GM12878 (cell line): ENCODE data around the gene DNAJB14. TPM values are rescaled to one million over a fixed set of nuclear protein-coding genes. Genes with fewer than 3 reads are reported as not detected.

Experiments
- ATAC-seq: fragments of 200-7000 bp; cut with Tn5 transposase; 3 replicates; pipeline ENCODE4 v1.9.1; 2020; ENCODE audit warnings: mild to moderate bottlenecking, moderate library complexity
- BruUV-seq: library from RNA; stranded (reverse); fragments of 400-500 nt; replicated peaks from 2 replicates; lab custom pipeline; 2021; lab: Mats Ljungman, UMichigan
- CTCF ChIA-PET: fragments of 300-600 bp; sonication (Branson Sonifier 250); formaldehyde crosslinking; extraction: SDS; loops from one replicate; lab custom pipeline; 2021; ENCODE audit warnings: inconsistent platforms; lab: Yijun Ruan, JAX
- POLR2A ChIA-PET: fragments of 350-600 bp; formaldehyde crosslinking; extraction: SDS; loops from one replicate; lab custom pipeline; 2021; ENCODE audit warnings: inconsistent platforms; lab: Charles Lee
- RAD21 ChIA-PET: fragments of 300-600 bp; sonication (Branson Sonifier 250); formaldehyde crosslinking; loops from one replicate; lab custom pipeline; 2023; ENCODE audit warnings: antibody characterized with exemption; ENCODE audit not compliant: unreplicated experiment; lab: Charles Lee
- SMC1A ChIA-PET: fragments of 300-600 bp; sonication (Branson Sonifier 250); formaldehyde crosslinking; loops from one replicate; lab custom pipeline; 2023; ENCODE audit not compliant: unreplicated experiment, uncharacterized antibody; lab: Charles Lee
- DNase-seq: peaks from one replicate; pipeline ENCODE4 v3.0.0-alpha.2; 2011; ENCODE audit warnings: low read depth, low spot score
- FAIRE-seq: peaks from 3 replicates; lab custom pipeline; 2011; peaks lifted over from hg19 to GRCh38; lab: Jason Lieb, UNC
- H2AFZ ChIP-seq: 2 replicates; pipeline ENCODE4 v1.6.0; 2011; ENCODE audit warnings: low read depth, low read length, control low read depth; ENCODE audit not compliant: control insufficient read depth
- H3K27ac ChIP-seq: 2 replicates; pipeline ENCODE4 v1.5.1; 2011; ENCODE audit warnings: control low read depth; ENCODE audit not compliant: control insufficient read depth, insufficient read depth
- H3K27me3 ChIP-seq, 2 experiments: replicated peaks in 1 of 2; 2 replicates each; pipeline versions ENCODE4 v1.6.0 to v1.6.1; 2011; ENCODE audit warnings: low read length in 1 of 2; ENCODE audit not compliant: control insufficient read depth in 2 of 2, insufficient read depth in 2 of 2
- H3K36me3 ChIP-seq, 2 experiments: 2 replicates each; pipeline ENCODE4 v1.5.1; 2011; ENCODE audit warnings: low read length in 1 of 2; ENCODE audit not compliant: control insufficient read depth in 2 of 2, insufficient read depth in 2 of 2
- H3K4me1 ChIP-seq: 2 replicates; pipeline ENCODE4 v1.6.1; 2011; ENCODE audit warnings: mild to moderate bottlenecking, low read length, moderate library complexity, mixed read lengths; ENCODE audit not compliant: control insufficient read depth, insufficient read depth
- H3K4me2 ChIP-seq: 2 replicates; pipeline ENCODE4 v1.6.0; 2011; ENCODE audit warnings: control low read depth; ENCODE audit not compliant: control insufficient read depth, insufficient read depth
- H3K4me3 ChIP-seq: fragments of 200-600 bp; sonication (generic); 2 replicates; pipeline ENCODE4 v1.5.1; 2016
- H3K79me2 ChIP-seq: 2 replicates; pipeline ENCODE4 v1.6.0; 2011; ENCODE audit warnings: low read length; ENCODE audit not compliant: control insufficient read depth, insufficient read depth
- H3K9ac ChIP-seq: 2 replicates; pipeline ENCODE4 v1.8.0; 2011; ENCODE audit warnings: low read length, control low read depth, mixed read lengths; ENCODE audit not compliant: control insufficient read depth, insufficient read depth
- H3K9me3 ChIP-seq: replicated peaks from 3 replicates; pipeline ENCODE4 v1.5.1; 2011; ENCODE audit warnings: mild to moderate bottlenecking, low read length; ENCODE audit not compliant: control insufficient read depth, insufficient read depth
- H4K20me1 ChIP-seq: 2 replicates; pipeline ENCODE4 v1.6.0; 2011; ENCODE audit not compliant: control insufficient read depth, insufficient read depth
- CREB1 ChIP-seq: IDR thresholded peaks from 2 replicates; pipeline ENCODE4 v1.6.1; 2012; ENCODE audit warnings: low read depth, mild to moderate bottlenecking, inconsistent platforms
- ELK1 ChIP-seq: IDR thresholded peaks from 2 replicates; pipeline ENCODE4 v1.6.1; 2012; ENCODE audit warnings: low read depth, low read length, improper control_type of control experiment
- GABPA ChIP-seq: IDR thresholded peaks from 2 replicates; pipeline ENCODE4 v1.6.1; 2014; ENCODE audit warnings: antibody characterized with exemption, low read depth, mild to moderate bottlenecking, inconsistent platforms
- HCFC1 ChIP-seq: fragments of 150-350 bp; IDR thresholded peaks from 2 replicates; pipeline ENCODE4 v1.6.1; 2014; ENCODE audit warnings: low read length
- NFYB ChIP-seq: IDR thresholded peaks from 2 replicates; pipeline ENCODE4 v1.6.1; 2011; ENCODE audit warnings: low read depth, mild to moderate bottlenecking, low read length, improper control_type of control experiment, moderate library complexity; ENCODE audit not compliant: insufficient read depth
- POLR2AphosphoS5 ChIP-seq: IDR thresholded peaks from 2 replicates; pipeline ENCODE4 v1.6.1; 2011; ENCODE audit warnings: mild to moderate bottlenecking, low read length, inconsistent platforms
- RBBP5 ChIP-seq: fragments of 200-600 bp; sonication (generic); conservative IDR thresholded peaks from 2 replicates; pipeline ENCODE4 v1.6.1; 2016
- SIX5 ChIP-seq: IDR thresholded peaks from 2 replicates; pipeline ENCODE4 v1.6.1; 2011; ENCODE audit warnings: mild to moderate bottlenecking, low read depth, low read length, moderate library complexity; ENCODE audit not compliant: severe bottlenecking
- SMC3 ChIP-seq: IDR thresholded peaks from 2 replicates; pipeline ENCODE4 v1.6.1; 2011; ENCODE audit warnings: low read length, improper control_type of control experiment, borderline replicate concordance
- SP1 ChIP-seq: IDR thresholded peaks from one replicate; pipeline ENCODE4 v1.6.1; 2011; ENCODE audit warnings: low read depth, low read length
- SREBF2 ChIP-seq: IDR thresholded peaks from 2 replicates; pipeline ENCODE4 v1.6.1; 2012; ENCODE audit warnings: mild to moderate bottlenecking, low read length
- STAT1 ChIP-seq: fragments of 450-650 bp; conservative IDR thresholded peaks from 2 replicates; pipeline ENCODE4 v1.6.1; 2014; ENCODE audit warnings: antibody characterized with exemption, mild to moderate bottlenecking
- TARDBP ChIP-seq: IDR thresholded peaks from 2 replicates; pipeline ENCODE4 v1.6.1; 2016; ENCODE audit warnings: borderline replicate concordance
- ZNF384 ChIP-seq: IDR thresholded peaks from 2 replicates; pipeline ENCODE4 v1.6.1; 2012; ENCODE audit warnings: low read depth, mild to moderate bottlenecking, low read length, improper control_type of control experiment, borderline replicate concordance
- WGBS: methylation state at CpG from one replicate; pipeline ENCODE4 v1.1.6; 2016; ENCODE audit warnings: low lambda C conversion rate; ENCODE audit not compliant: insufficient replicate concordance, insufficient coverage; ENCODE audit errors: missing lambda C conversion rate; 5-methylcytosine and 5-hydroxymethylcytosine counted together
- in situ Hi-C: fragments of 300-500 bp; cut with MboI; formaldehyde crosslinking; loops from 9 replicates; pipeline ENCODE4 v1.14.3; 2018; ENCODE audit warnings: mixed read lengths
- intact Hi-C: fragments of 100-400 bp; cut with micrococcal nuclease; formaldehyde crosslinking; loops from one replicate; pipeline ENCODE4 v1.14.2; 2022; ENCODE audit not compliant: unreplicated experiment
- polyA plus RNA-seq, 11 experiments: library from polyadenylated mRNA; depleted of rRNA in 4 of 11; unstranded in 6 of 11; stranded (reverse) in 5 of 11; fragments of >200 nt; fragmentation: Nextera tagmentation in 4 of 11; fragmentation: Illumina TruSeq in 1 of 11; extraction: Ambion mirVana in 4 of 11; extraction: Trizol in 1 of 11; gene quantifications; 1 replicate in 1 of 11; 2 replicates in 10 of 11; pipeline versions ENCODE4 v1.2.1 to v1.2.3, GENCODE V29; 2011 to 2016; ENCODE audit warnings: inconsistent platforms in 2 of 11, missing spikeins in 2 of 11, low read depth in 1 of 11
- total RNA-seq, 4 experiments: library from RNA; depleted of rRNA in 3 of 4; stranded (reverse); fragments of >200 nt in 3 of 4; fragmentation: Illumina TruSeq in 1 of 4; extraction: Trizol in 1 of 4; gene quantifications; 2 replicates each; pipeline versions ENCODE4 v1.2.1 to v1.2.3, GENCODE V29; 2013 to 2021
- TF ChIP-seq, protein P1 (sequence below): IDR thresholded peaks from 2 replicates; pipeline ENCODE4 v1.6.1; 2012; ENCODE audit warnings: mild to moderate bottlenecking, low read depth, low read length
- TF ChIP-seq, protein P2 (sequence below): fragments of 450-650 bp; IDR thresholded peaks from 2 replicates; pipeline ENCODE4 v1.6.1; 2017; ENCODE audit warnings: mild to moderate bottlenecking, low read depth, inconsistent platforms; ENCODE audit not compliant: poor library complexity, severe bottlenecking

The DNAJB14 gene
- total and polyA plus RNA-seq, 10 of the 15 experiments (the other 5 are each of a cell fraction or from before 2014, with no cell fraction given): 9.5 to 49.2 (median 27.8) TPM

GRCh38 chr4:99894161-99894997 is 52.0 kb downstream of the DNAJB14 start, which contains the start of gene LAMTOR3 (continued):
- peak; percentile 93 for TF ChIP-seq GABPA
- peak; percentile 47; the same call in 1 of the 2 replicates for TF ChIP-seq TARDBP
- no peak for TF ChIP-seq STAT1
- TF ChIP-seq SREBF2: 0 out of 2 replicates have a peak, but pooled peaks have one; percentile 31
- peak; percentile 72 for TF ChIP-seq HCFC1
- TF ChIP-seq POLR2AphosphoS5: peak; percentile 83
- peak; percentile 49 for TF ChIP-seq SP1
- TF ChIP-seq CREB1: peak; percentile 94
- TF ChIP-seq, all 136 proteins: peak for 41

GRCh38 chr4:99893839-99894160 is 52.6 kb downstream of the DNAJB14 start:
- peak overlapping the region; percentile 69 for H3K27ac ChIP-seq
- no peak for TF ChIP-seq RBBP5
- no peak for TF ChIP-seq SIX5
- TF ChIP-seq, protein P1, sequence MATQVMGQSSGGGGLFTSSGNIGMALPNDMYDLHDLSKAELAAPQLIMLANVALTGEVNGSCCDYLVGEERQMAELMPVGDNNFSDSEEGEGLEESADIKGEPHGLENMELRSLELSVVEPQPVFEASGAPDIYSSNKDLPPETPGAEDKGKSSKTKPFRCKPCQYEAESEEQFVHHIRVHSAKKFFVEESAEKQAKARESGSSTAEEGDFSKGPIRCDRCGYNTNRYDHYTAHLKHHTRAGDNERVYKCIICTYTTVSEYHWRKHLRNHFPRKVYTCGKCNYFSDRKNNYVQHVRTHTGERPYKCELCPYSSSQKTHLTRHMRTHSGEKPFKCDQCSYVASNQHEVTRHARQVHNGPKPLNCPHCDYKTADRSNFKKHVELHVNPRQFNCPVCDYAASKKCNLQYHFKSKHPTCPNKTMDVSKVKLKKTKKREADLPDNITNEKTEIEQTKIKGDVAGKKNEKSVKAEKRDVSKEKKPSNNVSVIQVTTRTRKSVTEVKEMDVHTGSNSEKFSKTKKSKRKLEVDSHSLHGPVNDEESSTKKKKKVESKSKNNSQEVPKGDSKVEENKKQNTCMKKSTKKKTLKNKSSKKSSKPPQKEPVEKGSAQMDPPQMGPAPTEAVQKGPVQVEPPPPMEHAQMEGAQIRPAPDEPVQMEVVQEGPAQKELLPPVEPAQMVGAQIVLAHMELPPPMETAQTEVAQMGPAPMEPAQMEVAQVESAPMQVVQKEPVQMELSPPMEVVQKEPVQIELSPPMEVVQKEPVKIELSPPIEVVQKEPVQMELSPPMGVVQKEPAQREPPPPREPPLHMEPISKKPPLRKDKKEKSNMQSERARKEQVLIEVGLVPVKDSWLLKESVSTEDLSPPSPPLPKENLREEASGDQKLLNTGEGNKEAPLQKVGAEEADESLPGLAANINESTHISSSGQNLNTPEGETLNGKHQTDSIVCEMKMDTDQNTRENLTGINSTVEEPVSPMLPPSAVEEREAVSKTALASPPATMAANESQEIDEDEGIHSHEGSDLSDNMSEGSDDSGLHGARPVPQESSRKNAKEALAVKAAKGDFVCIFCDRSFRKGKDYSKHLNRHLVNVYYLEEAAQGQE: no peak
- TF ChIP-seq ELK1: no peak
- TF ChIP-seq, protein P2, sequence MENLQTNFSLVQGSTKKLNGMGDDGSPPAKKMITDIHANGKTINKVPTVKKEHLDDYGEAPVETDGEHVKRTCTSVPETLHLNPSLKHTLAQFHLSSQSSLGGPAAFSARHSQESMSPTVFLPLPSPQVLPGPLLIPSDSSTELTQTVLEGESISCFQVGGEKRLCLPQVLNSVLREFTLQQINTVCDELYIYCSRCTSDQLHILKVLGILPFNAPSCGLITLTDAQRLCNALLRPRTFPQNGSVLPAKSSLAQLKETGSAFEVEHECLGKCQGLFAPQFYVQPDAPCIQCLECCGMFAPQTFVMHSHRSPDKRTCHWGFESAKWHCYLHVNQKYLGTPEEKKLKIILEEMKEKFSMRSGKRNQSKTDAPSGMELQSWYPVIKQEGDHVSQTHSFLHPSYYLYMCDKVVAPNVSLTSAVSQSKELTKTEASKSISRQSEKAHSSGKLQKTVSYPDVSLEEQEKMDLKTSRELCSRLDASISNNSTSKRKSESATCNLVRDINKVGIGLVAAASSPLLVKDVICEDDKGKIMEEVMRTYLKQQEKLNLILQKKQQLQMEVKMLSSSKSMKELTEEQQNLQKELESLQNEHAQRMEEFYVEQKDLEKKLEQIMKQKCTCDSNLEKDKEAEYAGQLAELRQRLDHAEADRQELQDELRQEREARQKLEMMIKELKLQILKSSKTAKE: no peak
- TF ChIP-seq NFYB: no peak
- no peak for TF ChIP-seq ZNF384
- TF ChIP-seq SMC3: no peak

More at GRCh38 chr4:99893839-99894160, 52.6 kb downstream of the DNAJB14 start:
- H2AFZ ChIP-seq: peak overlapping the region; percentile 51
- H3K9me3 ChIP-seq: no peaks in the 10 kb centered on the region
- peaks cover 28% of the 10 kb centered on the region for H3K79me2 ChIP-seq
- ChIA-PET POLR2A (interaction anchor here (1.0 to 3.2 kb wide), 6 partner anchors 46 to 82 kb away, joined by 3 to 23 read pairs (median 3); partner anchors contain the start of genes DAPP1, DNAJB14 and H2AZ1), CTCF (interaction anchor here (1.1 to 2.2 kb wide), 8 partner anchors 9 to 199 kb away, joined by 3 to 13 read pairs (median 5); partner anchors contain the start of gene DNAJB14), SMC1A (interaction anchor here (1.0 to 2.2 kb wide), 9 partner anchors 24 to 82 kb away, joined by 3 to 15 read pairs (median 5); partner anchors contain the start of gene DNAJB14), RAD21 (interaction anchor here (0.9 to 1.9 kb wide), 11 partner anchors 9 to 82 kb away, joined by 3 to 31 read pairs (median 4); partner anchors contain the start of genes DAPP1, DNAJB14 and H2AZ1)
- H3K27me3 ChIP-seq: no peaks in the 10 kb centered on the region
- peak overlapping the region; percentile 88 for H3K4me2 ChIP-seq
- FAIRE-seq (no peak), ATAC-seq (no peak), DNase-seq (no peak)
- peaks cover 0 to 5% of the 10 kb centered on the region in 2 experiments; a peak in 1 of 4 replicates for H3K36me3 ChIP-seq
- in situ Hi-C loops (loop anchor here (5.0 kb wide), 1 partner anchor 331 kb away; the partner anchor contains the start of gene TRMT10A), intact Hi-C loops (loop anchor here (1.0 kb wide), 1 partner anchor 56 kb away; no protein-coding TSS in a partner anchor)
- H4K20me1 ChIP-seq: no peaks in the 10 kb centered on the region
- H3K4me3 ChIP-seq: peak overlapping the region; percentile 100
- no TSS peak for BruUV-seq
- peak overlapping the region; percentile 96 for H3K9ac ChIP-seq
- 0% methylated on average over 12 of the region's 12 CpGs for WGBS
- H3K4me1 ChIP-seq: no peaks in the 10 kb centered on the region
